HepG2 (cell line): ENCODE results near the gene PPP1R18. TPM values are rescaled to one million over a fixed set of nuclear protein-coding genes. Genes with fewer than 3 reads are reported as not detected.

ENCODE experiments used
- HMG20B ChIP-seq: conservative IDR thresholded peaks from 2 replicates; pipeline ENCODE4 v1.6.1; 2016; ENCODE audit warnings: missing genetic modification reagents, missing compliant biosample characterization
- HNRNPUL1 ChIP-seq: fragments of 200-400 bp; formaldehyde crosslinking; IDR thresholded peaks from 2 replicates; pipeline ENCODE4 v1.6.1; 2017; ENCODE audit warnings: low read depth, mild to moderate bottlenecking, low read length, moderate library complexity
- PRMT3 ChIP-seq: sonication (generic); formaldehyde crosslinking; IDR thresholded peaks from 2 replicates; pipeline ENCODE4 v1.8.1; 2022; ENCODE audit warnings: low read depth, mild to moderate bottlenecking, moderate library complexity, missing genetic modification reagents, borderline replicate concordance
- SNAPC2 ChIP-seq: sonication (generic); formaldehyde crosslinking; IDR thresholded peaks from 2 replicates; pipeline ENCODE4 v1.8.1; 2022; ENCODE audit warnings: mild to moderate bottlenecking, missing genetic modification reagents
- ZBTB2 ChIP-seq: sonication (generic); formaldehyde crosslinking; IDR thresholded peaks from 2 replicates; pipeline ENCODE4 v1.8.0; 2022; ENCODE audit warnings: low read depth, missing genetic modification reagents
- ZNF225 ChIP-seq: sonication (generic); formaldehyde crosslinking; IDR thresholded peaks from 2 replicates; pipeline ENCODE4 v1.4.0; 2020; ENCODE audit warnings: mild to moderate bottlenecking, missing genetic modification reagents
- ZNF281 ChIP-seq: sonication (generic); formaldehyde crosslinking; IDR thresholded peaks from 2 replicates; pipeline ENCODE4 v1.4.0; 2020; ENCODE audit warnings: missing genetic modification reagents, borderline replicate concordance
- ZNF354B ChIP-seq: sonication (generic); formaldehyde crosslinking; IDR thresholded peaks from 2 replicates; pipeline ENCODE4 v1.8.0; 2022; ENCODE audit warnings: mild to moderate bottlenecking, missing genetic modification reagents
- ZNF468 ChIP-seq: sonication (generic); formaldehyde crosslinking; IDR thresholded peaks from 2 replicates; pipeline ENCODE4 v1.8.0; 2022; ENCODE audit warnings: mild to moderate bottlenecking, moderate library complexity, missing genetic modification reagents
- ZNF510 ChIP-seq: sonication (generic); formaldehyde crosslinking; IDR thresholded peaks from 2 replicates; pipeline ENCODE4 v1.4.0; 2020; ENCODE audit warnings: low read depth, mild to moderate bottlenecking, missing genetic modification reagents
- ZNF674 ChIP-seq: sonication (generic); formaldehyde crosslinking; IDR thresholded peaks from 2 replicates; pipeline ENCODE4 v1.5.0; 2020; ENCODE audit warnings: low read depth, mild to moderate bottlenecking, missing genetic modification reagents
- ZNF720 ChIP-seq: sonication (generic); formaldehyde crosslinking; IDR thresholded peaks from 2 replicates; pipeline ENCODE4 v1.4.0; 2020; ENCODE audit warnings: missing genetic modification reagents
- polyA plus RNA-seq, 8 experiments: library from polyadenylated mRNA; depleted of rRNA in 3 of 8; stranded (reverse) in 7 of 8; unstranded in 1 of 8; fragments of >200 nt; fragmentation: Illumina TruSeq in 4 of 8; extraction: Trizol in 4 of 8; gene quantifications; 2 replicates each; pipeline versions ENCODE4 v1.2.1 to v1.2.3, GENCODE V29; 2011 to 2016; ENCODE audit warnings: low read depth in 4 of 8, missing spikeins in 1 of 8, mixed read lengths in 1 of 8; ENCODE audit not compliant: insufficient read depth in 1 of 8
- total RNA-seq, 5 experiments: library from RNA; depleted of rRNA; stranded (reverse); fragments of >200 nt; fragmentation: Illumina TruSeq; extraction: Trizol; gene quantifications; 2 replicates each; pipeline ENCODE4 v1.2.3, GENCODE V29; 2016; ENCODE audit warnings: low read depth in 1 of 5
- TF ChIP-seq, protein P1 (sequence below): sonication (generic); formaldehyde crosslinking; IDR thresholded peaks from 2 replicates; pipeline ENCODE4 v1.8.1; 2023; ENCODE audit warnings: mild to moderate bottlenecking, missing genetic modification reagents
- TF ChIP-seq, protein P2 (sequence below): IDR thresholded peaks from 2 replicates; pipeline ENCODE4 v1.6.1; 2018; ENCODE audit warnings: missing genetic modification reagents, mild to moderate bottlenecking, missing compliant biosample characterization
- TF ChIP-seq, protein P3 (sequence below): sonication (generic); formaldehyde crosslinking; IDR thresholded peaks from 2 replicates; pipeline ENCODE4 v1.4.0; 2020; ENCODE audit warnings: mild to moderate bottlenecking, missing genetic modification reagents, borderline replicate concordance
- TF ChIP-seq, protein P4 (sequence below): sonication (generic); formaldehyde crosslinking; IDR thresholded peaks from 2 replicates; pipeline ENCODE4 v1.8.1; 2023; ENCODE audit warnings: missing genetic modification reagents, inconsistent platforms, borderline replicate concordance
- TF ChIP-seq, protein P5 (sequence below): IDR thresholded peaks from 2 replicates; pipeline ENCODE4 v1.6.1; 2016; ENCODE audit warnings: missing compliant biosample characterization, missing genetic modification reagents, borderline replicate concordance

PPP1R18 gene
- total and polyA plus RNA-seq, 2 of the 13 experiments (the other 11 are each of a cell fraction or from before 2014, with no cell fraction given): 4.9 to 9.2 TPM

- TF ChIP-seq, protein P1, sequence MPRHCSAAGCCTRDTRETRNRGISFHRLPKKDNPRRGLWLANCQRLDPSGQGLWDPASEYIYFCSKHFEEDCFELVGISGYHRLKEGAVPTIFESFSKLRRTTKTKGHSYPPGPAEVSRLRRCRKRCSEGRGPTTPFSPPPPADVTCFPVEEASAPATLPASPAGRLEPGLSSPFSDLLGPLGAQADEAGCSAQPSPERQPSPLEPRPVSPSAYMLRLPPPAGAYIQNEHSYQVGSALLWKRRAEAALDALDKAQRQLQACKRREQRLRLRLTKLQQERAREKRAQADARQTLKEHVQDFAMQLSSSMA (CRISPR knock-in tag): no peak
- TF ChIP-seq ZNF281 (peak; percentile 47; the same call in 1 of the 2 replicates), PRMT3 (CRISPR knock-in tag) (no peak), ZNF468 (CRISPR knock-in tag) (no peak), HMG20B (CRISPR knock-in tag) (no peak), ZBTB2 (CRISPR knock-in tag) (0 out of 2 replicates have a peak, but pooled peaks have one; percentile 30), ZNF720 (CRISPR knock-in tag) (no peak), ZNF225 (no peak), ZNF674 (CRISPR knock-in tag) (no peak), ZNF354B (CRISPR knock-in tag) (no peak), HNRNPUL1 (no peak), SNAPC2 (CRISPR knock-in tag) (no peak), ZNF510 (CRISPR knock-in tag) (no peak)
- TF ChIP-seq, protein P2, sequence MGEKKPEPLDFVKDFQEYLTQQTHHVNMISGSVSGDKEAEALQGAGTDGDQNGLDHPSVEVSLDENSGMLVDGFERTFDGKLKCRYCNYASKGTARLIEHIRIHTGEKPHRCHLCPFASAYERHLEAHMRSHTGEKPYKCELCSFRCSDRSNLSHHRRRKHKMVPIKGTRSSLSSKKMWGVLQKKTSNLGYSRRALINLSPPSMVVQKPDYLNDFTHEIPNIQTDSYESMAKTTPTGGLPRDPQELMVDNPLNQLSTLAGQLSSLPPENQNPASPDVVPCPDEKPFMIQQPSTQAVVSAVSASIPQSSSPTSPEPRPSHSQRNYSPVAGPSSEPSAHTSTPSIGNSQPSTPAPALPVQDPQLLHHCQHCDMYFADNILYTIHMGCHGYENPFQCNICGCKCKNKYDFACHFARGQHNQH: peak; percentile 66
- TF ChIP-seq, protein P3, sequence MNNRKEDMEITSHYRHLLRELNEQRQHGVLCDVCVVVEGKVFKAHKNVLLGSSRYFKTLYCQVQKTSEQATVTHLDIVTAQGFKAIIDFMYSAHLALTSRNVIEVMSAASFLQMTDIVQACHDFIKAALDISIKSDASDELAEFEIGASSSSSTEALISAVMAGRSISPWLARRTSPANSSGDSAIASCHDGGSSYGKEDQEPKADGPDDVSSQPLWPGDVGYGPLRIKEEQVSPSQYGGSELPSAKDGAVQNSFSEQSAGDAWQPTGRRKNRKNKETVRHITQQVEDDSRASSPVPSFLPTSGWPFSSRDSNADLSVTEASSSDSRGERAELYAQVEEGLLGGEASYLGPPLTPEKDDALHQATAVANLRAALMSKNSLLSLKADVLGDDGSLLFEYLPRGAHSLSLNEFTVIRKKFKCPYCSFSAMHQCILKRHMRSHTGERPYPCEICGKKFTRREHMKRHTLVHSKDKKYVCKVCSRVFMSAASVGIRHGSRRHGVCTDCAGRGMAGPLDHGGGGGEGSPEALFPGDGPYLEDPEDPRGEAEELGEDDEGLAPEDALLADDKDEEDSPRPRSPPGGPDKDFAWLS (CRISPR knock-in tag): no peak
- TF ChIP-seq, protein P4, sequence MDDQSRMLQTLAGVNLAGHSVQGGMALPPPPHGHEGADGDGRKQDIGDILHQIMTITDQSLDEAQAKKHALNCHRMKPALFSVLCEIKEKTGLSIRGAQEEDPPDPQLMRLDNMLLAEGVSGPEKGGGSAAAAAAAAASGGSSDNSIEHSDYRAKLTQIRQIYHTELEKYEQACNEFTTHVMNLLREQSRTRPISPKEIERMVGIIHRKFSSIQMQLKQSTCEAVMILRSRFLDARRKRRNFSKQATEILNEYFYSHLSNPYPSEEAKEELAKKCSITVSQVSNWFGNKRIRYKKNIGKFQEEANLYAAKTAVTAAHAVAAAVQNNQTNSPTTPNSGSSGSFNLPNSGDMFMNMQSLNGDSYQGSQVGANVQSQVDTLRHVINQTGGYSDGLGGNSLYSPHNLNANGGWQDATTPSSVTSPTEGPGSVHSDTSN (CRISPR knock-in tag): no peak
- TF ChIP-seq, protein P5, sequence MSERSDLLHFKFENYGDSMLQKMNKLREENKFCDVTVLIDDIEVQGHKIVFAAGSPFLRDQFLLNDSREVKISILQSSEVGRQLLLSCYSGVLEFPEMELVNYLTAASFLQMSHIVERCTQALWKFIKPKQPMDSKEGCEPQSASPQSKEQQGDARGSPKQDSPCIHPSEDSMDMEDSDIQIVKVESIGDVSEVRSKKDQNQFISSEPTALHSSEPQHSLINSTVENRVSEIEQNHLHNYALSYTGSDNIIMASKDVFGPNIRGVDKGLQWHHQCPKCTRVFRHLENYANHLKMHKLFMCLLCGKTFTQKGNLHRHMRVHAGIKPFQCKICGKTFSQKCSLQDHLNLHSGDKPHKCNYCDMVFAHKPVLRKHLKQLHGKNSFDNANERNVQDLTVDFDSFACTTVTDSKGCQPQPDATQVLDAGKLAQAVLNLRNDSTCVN: 0 out of 2 replicates have a peak, but pooled peaks have one; percentile 41
Observed at GRCh38 chr6:30722280-30723112, 36.1 kb upstream of the PPP1R18 start (continued).
